Measurements from ENCODE around the gene KLHL10.
A peak's percentile ranks its signal among the peaks of the same experiment; 100 is the strongest.
"Not testable (repeated sequence)": the region's sequence is repeated elsewhere in the genome, so short reads cannot be mapped to it uniquely, and the experiment has no call there.

KLHL10 gene

GRCh38 chr17:41851382-41851781, 13.8 kb downstream of the KLHL10 start:
- not testable (repeated sequence) for DNase-seq (ENCODE audit: low spot score)

GRCh38 chr17:41860254-41860931, 22.8 kb downstream of the KLHL10 start:
- DNase-seq (ENCODE audit: low spot score) = no peak

GRCh38 chr17:41863074-41863848, 25.6 kb downstream of the KLHL10 start:
- no peak for DNase-seq (ENCODE audit: low spot score)

GRCh38 chr17:41864498-41864835, 26.8 kb downstream of the KLHL10 start:
- no peak for DNase-seq (ENCODE audit: low spot score)

GRCh38 chr17:41864836-41865595, 27.4 kb downstream of the KLHL10 start, which contains the start of gene KLHL11:
Gene KLHL11, minus strand, starts transcription at chr17:41865423. Its CDS starts 53 bp downstream, at chr17:41865370.
- DNase-seq (ENCODE audit: low spot score) = peak; percentile 96

GRCh38 chr17:41865596-41865893, 27.9 kb downstream of the KLHL10 start:
- DNase-seq (ENCODE audit: low spot score) = no peak

- DNase-seq (ENCODE audit: low spot score) = no peak
These were observed 30.9 kb downstream of the KLHL10 start for GRCh38 chr17:41868568-41868967.

GRCh38 chr17:41869426-41869825, 31.8 kb downstream of the KLHL10 start:
- DNase-seq (ENCODE audit: low spot score) = no peak

GRCh38 chr17:41870097-41870496, 32.5 kb downstream of the KLHL10 start:
- no peak for DNase-seq (ENCODE audit: low spot score)

GRCh38 chr17:41870627-41871026, 33.0 kb downstream of the KLHL10 start:
- DNase-seq (ENCODE audit: low spot score) = no peak

- DNase-seq (ENCODE audit: low spot score) = no peak
These were observed 34.2 kb downstream of the KLHL10 start for GRCh38 chr17:41871789-41872188.

- no peak for DNase-seq (ENCODE audit: low spot score)
These were observed 36.1 kb downstream of the KLHL10 start for GRCh38 chr17:41873559-41874292.

- not testable (repeated sequence) for DNase-seq (ENCODE audit: low spot score)
These were observed 36.7 kb downstream of the KLHL10 start for GRCh38 chr17:41874293-41874670.

GRCh38 chr17:41880130-41880529, 42.5 kb downstream of the KLHL10 start:
- DNase-seq (ENCODE audit: low spot score) = no peak

- DNase-seq (ENCODE audit: low spot score) = no peak
These were observed 45.1 kb downstream of the KLHL10 start for GRCh38 chr17:41882756-41883155.

- DNase-seq (ENCODE audit: low spot score) = no peak
These were observed 48.1 kb downstream of the KLHL10 start for GRCh38 chr17:41885733-41886132.

- no peak for DNase-seq (ENCODE audit: low spot score)
These were observed 50.8 kb downstream of the KLHL10 start for GRCh38 chr17:41888332-41888965.

- no peak for DNase-seq (ENCODE audit: low spot score)
These were observed 53.8 kb downstream of the KLHL10 start for GRCh38 chr17:41891135-41892020.

- DNase-seq (ENCODE audit: low spot score) = no peak
These were observed 54.4 kb downstream of the KLHL10 start for GRCh38 chr17:41892021-41892376.

- no peak for DNase-seq (ENCODE audit: low spot score)
These were observed 55.8 kb downstream of the KLHL10 start for GRCh38 chr17:41893384-41893783.

- peak; percentile 78 for DNase-seq (ENCODE audit: low spot score)
These were observed 57.2 kb downstream of the KLHL10 start for GRCh38 chr17:41894791-41895331.

Data from AG08395 (cell line).